A673 (cell line): ENCODE data around the gene FRMD4A. TPM values are rescaled to one million over a fixed set of nuclear protein-coding genes. Genes with fewer than 3 reads are reported as not detected.
A peak's percentile ranks its signal among the peaks of the same experiment; 100 is the strongest.

ENCODE experiments used
- BruUV-seq: library from RNA; stranded (reverse); fragments of 400-500 nt; replicated peaks from 2 replicates; lab custom pipeline; 2021; lab: Mats Ljungman, UMichigan
- CTCF ChIA-PET: fragments of 300-600 bp; sonication (Branson Sonifier 250); formaldehyde crosslinking; loops from one replicate; lab custom pipeline; 2022; ENCODE audit warnings: antibody characterized with exemption; lab: Charles Lee
- POLR2A ChIA-PET: fragments of 300-600 bp; sonication (Branson Sonifier 250); formaldehyde crosslinking; loops from one replicate; lab custom pipeline; 2022; ENCODE audit warnings: antibody characterized with exemption; ENCODE audit not compliant: low non-redundant PET; lab: Charles Lee
- DNase-seq: peaks from one replicate; pipeline ENCODE4 v3.0.0-alpha.2; 2015; ENCODE audit warnings: low spot score
- H3K27ac ChIP-seq: fragments of 200-600 bp; sonication (generic); 2 replicates; pipeline ENCODE4 v1.5.1; 2016; ENCODE audit warnings: mixed run types, low read depth, mild to moderate bottlenecking, mixed read lengths, antibody characterized with exemption, low read length; ENCODE audit not compliant: poor library complexity, severe bottlenecking
- H3K27me3 ChIP-seq: fragments of 200-600 bp; sonication (generic); replicated peaks from 2 replicates; pipeline ENCODE4 v1.6.1; 2017; ENCODE audit warnings: mixed run types, low read depth, mild to moderate bottlenecking, mixed read lengths, antibody characterized with exemption, low read length; ENCODE audit not compliant: insufficient read depth, poor library complexity
- H3K36me3 ChIP-seq: fragments of 200-600 bp; sonication (generic); 2 replicates; pipeline ENCODE4 v1.6.1; 2016; ENCODE audit warnings: mixed run types, mild to moderate bottlenecking, mixed read lengths, antibody characterized with exemption, low read length; ENCODE audit not compliant: insufficient read depth, poor library complexity, severe bottlenecking
- H3K4me1 ChIP-seq: fragments of 200-600 bp; sonication (generic); 2 replicates; pipeline ENCODE4 v1.6.1; 2017; ENCODE audit warnings: mixed run types, mild to moderate bottlenecking, mixed read lengths, antibody characterized with exemption, low read length; ENCODE audit not compliant: insufficient read depth, poor library complexity, severe bottlenecking
- H3K4me3 ChIP-seq: fragments of 200-600 bp; sonication (generic); 2 replicates; pipeline ENCODE4 v1.5.1; 2016; ENCODE audit warnings: low read depth, mixed run types, mild to moderate bottlenecking, mixed read lengths, low read length; ENCODE audit not compliant: poor library complexity, severe bottlenecking
- H3K9me3 ChIP-seq: fragments of 200-600 bp; sonication (generic); 2 replicates; pipeline ENCODE4 v1.6.1; 2016; ENCODE audit warnings: mixed run types, low read depth, mild to moderate bottlenecking, mixed read lengths, antibody characterized with exemption, low read length; ENCODE audit not compliant: poor library complexity, severe bottlenecking
- CTCF ChIP-seq: fragments of 300-800, 200-600 bp; sonication (generic); conservative IDR thresholded peaks from 2 replicates; pipeline ENCODE4 v1.5.1; 2017; ENCODE audit warnings: low read depth, mild to moderate bottlenecking, antibody characterized with exemption, low read length, moderate library complexity, mixed read lengths
- EZH2 ChIP-seq: fragments of 200-600 bp; sonication (generic); IDR thresholded peaks from 2 replicates; pipeline ENCODE4 v1.6.1; 2017; ENCODE audit warnings: borderline replicate concordance, low read depth, mild to moderate bottlenecking, mixed read lengths, antibody characterized with exemption, low read length; ENCODE audit not compliant: poor library complexity, severe bottlenecking
- intact Hi-C: fragments of 100-400 bp; cut with micrococcal nuclease; formaldehyde crosslinking; loops from one replicate; pipeline ENCODE4 v1.10.0; 2022; ENCODE audit not compliant: unreplicated experiment
- total RNA-seq: library from RNA; stranded (reverse); gene quantifications from 2 replicates; pipeline ENCODE4 v1.2.3, GENCODE V29; 2021

Gene FRMD4A
- total RNA-seq, 1 experiment from 2014 or later, result 26.3 TPM

DNA sequence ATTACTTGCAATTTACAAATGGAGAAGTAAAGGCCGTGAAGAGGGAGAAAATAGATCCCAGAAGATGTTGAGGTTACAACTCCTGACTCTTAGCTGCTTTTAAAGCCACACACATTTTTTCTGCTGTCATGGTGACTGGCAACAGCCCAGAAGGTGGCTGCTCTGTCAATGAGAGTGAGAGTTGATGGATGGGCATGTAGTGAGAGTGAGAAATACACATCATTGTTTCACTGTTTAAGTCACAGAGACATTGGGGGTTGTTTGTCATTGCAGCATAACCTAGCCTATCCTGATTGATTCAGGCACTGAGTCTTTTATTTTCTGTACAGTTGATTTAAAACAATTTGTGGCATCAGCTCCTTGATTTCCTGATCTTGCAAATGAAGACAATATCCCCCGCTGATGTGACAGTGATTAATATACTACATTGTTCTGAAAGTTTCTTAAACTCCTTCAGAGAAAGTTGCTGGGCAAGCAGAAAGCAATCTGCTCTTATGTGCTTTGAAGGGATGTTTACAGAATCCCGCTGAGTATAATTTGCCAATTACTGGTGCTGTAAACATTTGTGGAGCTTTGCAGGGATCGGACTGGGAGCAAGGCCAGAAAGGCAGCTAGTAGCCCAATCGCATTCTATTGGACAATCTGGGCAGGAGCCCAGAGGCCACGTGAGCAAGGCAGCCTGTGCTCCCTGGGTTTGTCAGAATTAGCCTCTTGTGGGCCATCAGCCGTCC lies 514.4 kb downstream of the FRMD4A start:
- Histone ChIP-seq H3K27me3 (no peaks in the 10 kb centered on the region), H3K27ac (no peak overlapping the region), H3K4me1 (no peaks in the 10 kb centered on the region), H3K36me3 (no peaks in the 10 kb centered on the region), H3K4me3 (no peak overlapping the region), H3K9me3 (peaks cover 3% of the 10 kb centered on the region)
- no peak for TF ChIP-seq CTCF
- CTCF ChIA-PET, result interaction anchor here (0.6 kb wide), 1 partner anchor 12 kb away, joined by 4 read pairs; no protein-coding TSS in a partner anchor
- POLR2A ChIA-PET, result no interaction called here
- BruUV-seq, result no TSS peak
- peak; percentile 75 for DNase-seq
- intact Hi-C loops, result no loop called here

- no peak for DNase-seq
- no peaks in the 10 kb centered on the region for H3K27me3 ChIP-seq
- H3K27ac ChIP-seq, result no peak overlapping the region
- TF ChIP-seq CTCF, result no peak
- no peak for TF ChIP-seq EZH2
- ChIA-PET CTCF (no interaction called here), POLR2A (no interaction called here)
- BruUV-seq, result no TSS peak
- intact Hi-C loops, result no loop called here
- H3K9me3 ChIP-seq, result peaks cover 3% of the 10 kb centered on the region
- no peaks in the 10 kb centered on the region for H3K36me3 ChIP-seq
- H3K4me3 ChIP-seq, result no peak overlapping the region
- no peaks in the 10 kb centered on the region for H3K4me1 ChIP-seq
Observed at GRCh38 chr10:13815756-13816155, 515.0 kb downstream of the FRMD4A start.

- H3K4me3 ChIP-seq, result no peak overlapping the region
- no peaks in the 10 kb centered on the region for H3K27me3 ChIP-seq
- peaks cover 3% of the 10 kb centered on the region for H3K9me3 ChIP-seq
- H3K36me3 ChIP-seq, result no peaks in the 10 kb centered on the region
- CTCF ChIA-PET, result no interaction called here
- TF ChIP-seq EZH2 (no peak), CTCF (no peak)
- POLR2A ChIA-PET, result no interaction called here
- H3K27ac ChIP-seq, result no peak overlapping the region
- BruUV-seq, result no TSS peak
- DNase-seq, result no peak
- intact Hi-C loops, result no loop called here
- H3K4me1 ChIP-seq, result no peaks in the 10 kb centered on the region
Observed at GRCh38 chr10:13813550-13813949, 517.2 kb downstream of the FRMD4A start.
